Hepatocyte (in vitro differentiated cells): ENCODE measurements around the gene CILP2.

ENCODE experiments used
- EZH2phosphoT487 ChIP-seq: fragments of 200-600 bp; sonication (generic); IDR thresholded peaks from one replicate; pipeline ENCODE4 v1.6.1; 2018; ENCODE audit warnings: antibody characterized with exemption, mild to moderate bottlenecking, low read depth, moderate library complexity; ENCODE audit not compliant: unreplicated experiment, severe bottlenecking
- TF ChIP-seq, protein P1 (sequence below): fragments of 200-600 bp; sonication (generic); IDR thresholded peaks from 2 replicates; pipeline ENCODE4 v1.5.1; 2016; ENCODE audit warnings: antibody characterized with exemption, mild to moderate bottlenecking; ENCODE audit not compliant: poor library complexity

DNA sequence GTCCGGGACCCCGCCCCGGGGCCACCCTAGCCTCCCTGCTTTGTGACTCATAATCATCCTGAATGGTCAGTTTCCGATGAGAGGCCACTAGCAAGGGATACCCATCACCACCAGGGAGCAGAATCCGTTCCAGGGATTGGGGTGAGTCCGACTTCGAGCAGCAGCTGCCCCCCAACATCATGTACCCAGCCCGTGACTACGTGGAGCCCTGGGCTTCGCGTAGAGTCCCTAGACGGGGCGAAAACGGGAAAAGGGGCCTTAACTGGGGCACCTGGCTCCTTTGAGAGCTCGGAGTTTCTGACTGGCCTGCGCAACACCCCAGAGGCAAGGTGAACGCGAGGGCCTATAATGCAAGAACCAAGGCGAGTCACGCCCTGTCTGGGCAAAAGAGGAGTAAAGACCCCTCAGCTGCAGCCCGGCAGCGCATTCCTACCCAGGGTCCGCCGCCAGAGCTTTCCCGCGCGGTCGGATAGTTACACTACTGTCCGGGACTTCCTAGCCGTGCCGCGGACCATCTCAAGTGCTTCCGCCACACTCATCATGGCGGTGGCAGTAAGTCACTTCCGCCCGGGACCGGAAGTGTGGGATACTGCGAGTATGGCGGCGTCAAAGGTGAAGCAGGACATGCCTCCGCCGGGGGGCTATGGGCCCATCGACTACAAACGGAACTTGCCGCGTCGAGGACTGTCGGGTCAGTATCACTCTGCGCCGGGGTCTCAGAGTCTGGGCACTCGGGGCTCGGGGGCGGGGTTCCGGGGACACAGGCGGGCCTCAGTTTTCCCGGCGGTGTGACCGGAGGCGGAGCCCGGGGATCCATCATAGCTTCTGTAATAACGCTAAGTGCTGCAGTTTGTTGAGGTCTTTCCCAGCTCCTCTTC is 22.2 kb upstream of the CILP2 start, which contains the start of gene NDUFA13:
- TF ChIP-seq, protein P1, sequence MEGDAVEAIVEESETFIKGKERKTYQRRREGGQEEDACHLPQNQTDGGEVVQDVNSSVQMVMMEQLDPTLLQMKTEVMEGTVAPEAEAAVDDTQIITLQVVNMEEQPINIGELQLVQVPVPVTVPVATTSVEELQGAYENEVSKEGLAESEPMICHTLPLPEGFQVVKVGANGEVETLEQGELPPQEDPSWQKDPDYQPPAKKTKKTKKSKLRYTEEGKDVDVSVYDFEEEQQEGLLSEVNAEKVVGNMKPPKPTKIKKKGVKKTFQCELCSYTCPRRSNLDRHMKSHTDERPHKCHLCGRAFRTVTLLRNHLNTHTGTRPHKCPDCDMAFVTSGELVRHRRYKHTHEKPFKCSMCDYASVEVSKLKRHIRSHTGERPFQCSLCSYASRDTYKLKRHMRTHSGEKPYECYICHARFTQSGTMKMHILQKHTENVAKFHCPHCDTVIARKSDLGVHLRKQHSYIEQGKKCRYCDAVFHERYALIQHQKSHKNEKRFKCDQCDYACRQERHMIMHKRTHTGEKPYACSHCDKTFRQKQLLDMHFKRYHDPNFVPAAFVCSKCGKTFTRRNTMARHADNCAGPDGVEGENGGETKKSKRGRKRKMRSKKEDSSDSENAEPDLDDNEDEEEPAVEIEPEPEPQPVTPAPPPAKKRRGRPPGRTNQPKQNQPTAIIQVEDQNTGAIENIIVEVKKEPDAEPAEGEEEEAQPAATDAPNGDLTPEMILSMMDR = no peak
- TF ChIP-seq EZH2phosphoT487 = no peak
